PC-9 (cell line): ENCODE data around the gene KCNQ5. TPM values are rescaled to one million over a fixed set of nuclear protein-coding genes. Genes with fewer than 3 reads are reported as not detected.

Source experiments
- BruUV-seq: library from RNA; stranded (reverse); fragments of 400-500 nt; replicated peaks from 2 replicates; lab custom pipeline; 2021; lab: Mats Ljungman, UMichigan
- CTCF ChIA-PET: fragments of 300-600 bp; sonication (Branson Sonifier 250); formaldehyde crosslinking; loops from one replicate; lab custom pipeline; 2022; ENCODE audit warnings: antibody characterized with exemption; lab: Charles Lee
- POLR2A ChIA-PET: fragments of 300-600 bp; sonication (Branson Sonifier 250); formaldehyde crosslinking; loops from one replicate; lab custom pipeline; 2022; ENCODE audit warnings: antibody characterized with exemption; ENCODE audit not compliant: unreplicated experiment; lab: Charles Lee
- DNase-seq, 2 experiments: peaks; one replicate each; pipeline versions ENCODE4 v3.0.0 to v3.0.0-alpha.2; 2015 to 2022; ENCODE audit warnings: mixed read lengths in 1 of 2
- H2AFZ ChIP-seq: fragments of 200-600 bp; sonication (generic); 2 replicates; pipeline ENCODE4 v1.8.1; 2017; ENCODE audit warnings: antibody characterized with exemption
- H3F3A ChIP-seq: fragments of 200-600 bp; sonication (generic); 2 replicates; pipeline ENCODE4 v1.8.1; 2017; ENCODE audit warnings: antibody characterized with exemption, mild to moderate bottlenecking, low read depth; ENCODE audit not compliant: insufficient read depth
- H3K27ac ChIP-seq: fragments of 200-600 bp; sonication (generic); 2 replicates; pipeline ENCODE4 v1.6.1; 2016; ENCODE audit warnings: mixed run types
- H3K27me3 ChIP-seq: fragments of 200-600 bp; sonication (generic); 2 replicates; pipeline ENCODE4 v1.6.1; 2016; ENCODE audit warnings: low read depth, mixed run types; ENCODE audit not compliant: insufficient read depth
- H3K36me3 ChIP-seq: fragments of 200-600 bp; sonication (generic); 2 replicates; pipeline ENCODE4 v1.6.1; 2016; ENCODE audit warnings: low read depth, mixed run types
- H3K4me1 ChIP-seq: fragments of 200-600 bp; sonication (generic); replicated peaks from 2 replicates; pipeline ENCODE4 v1.6.1; 2016; ENCODE audit warnings: mixed run types; ENCODE audit not compliant: insufficient read depth
- H3K4me2 ChIP-seq: fragments of 200-600 bp; sonication (generic); 2 replicates; pipeline ENCODE4 v1.6.1; 2017; ENCODE audit warnings: mixed run types
- H3K4me3 ChIP-seq: fragments of 200-600 bp; sonication (generic); 2 replicates; pipeline ENCODE4 v1.6.1; 2016; ENCODE audit warnings: mixed run types
- H3K79me2 ChIP-seq: fragments of 200-600 bp; sonication (generic); 2 replicates; pipeline ENCODE4 v1.6.1; 2017; ENCODE audit warnings: low read depth, mixed run types
- H3K9me2 ChIP-seq: fragments of 200-600 bp; sonication (generic); 2 replicates; pipeline ENCODE4 v1.8.1; 2017; ENCODE audit warnings: mild to moderate bottlenecking; ENCODE audit not compliant: insufficient read depth
- H3K9me3 ChIP-seq: fragments of 200-600 bp; sonication (generic); 2 replicates; pipeline ENCODE4 v1.8.1; 2016; ENCODE audit warnings: low read depth; ENCODE audit not compliant: insufficient read depth
- H4K20me1 ChIP-seq: fragments of 200-600 bp; sonication (generic); 2 replicates; pipeline ENCODE4 v1.8.1; 2017; ENCODE audit not compliant: insufficient read depth
- CTCF ChIP-seq: fragments of 200-600 bp; sonication (generic); conservative IDR thresholded peaks from 2 replicates; pipeline ENCODE4 v1.6.1; 2017; ENCODE audit warnings: mixed run types, antibody characterized with exemption, mild to moderate bottlenecking, moderate library complexity
- EZH2 ChIP-seq: fragments of 200-600 bp; sonication (generic); IDR thresholded peaks from 2 replicates; pipeline ENCODE4 v1.8.0; 2017; ENCODE audit warnings: antibody characterized with exemption, low read depth
- intact Hi-C: fragments of 100-400 bp; cut with micrococcal nuclease; formaldehyde crosslinking; loops from one replicate; pipeline ENCODE4 v1.10.0; 2022; ENCODE audit not compliant: unreplicated experiment
- total RNA-seq: library from RNA; stranded (reverse); gene quantifications from 2 replicates; pipeline ENCODE4 v1.2.3, GENCODE V29; 2021

Gene KCNQ5
- total RNA-seq, 1 experiment from 2014 or later = 0.20 TPM

GRCh38 chr6:72955666-72956065, 333.8 kb downstream of the KCNQ5 start:
- Histone ChIP-seq H2AFZ (no peak overlapping the region), H3F3A (peaks cover 11% of the 10 kb centered on the region), H3K4me3 (no peak overlapping the region), H3K79me2 (no peaks in the 10 kb centered on the region), H3K9me3 (peaks cover 13% of the 10 kb centered on the region; the same call in 1 of the 2 replicates), H3K27ac (no peak overlapping the region), H4K20me1 (no peaks in the 10 kb centered on the region), H3K27me3 (no peaks in the 10 kb centered on the region), H3K4me1 (peaks cover 32% of the 10 kb centered on the region), H3K4me2 (no peak overlapping the region), H3K9me2 (no peaks in the 10 kb centered on the region), H3K36me3 (no peaks in the 10 kb centered on the region)
- TF ChIP-seq CTCF = no peak
- no peak for TF ChIP-seq EZH2
- DNase-seq = no peak
- ChIA-PET POLR2A (no interaction called here), CTCF (no interaction called here)
- no TSS peak for BruUV-seq
- intact Hi-C loops = no loop called here

DNA sequence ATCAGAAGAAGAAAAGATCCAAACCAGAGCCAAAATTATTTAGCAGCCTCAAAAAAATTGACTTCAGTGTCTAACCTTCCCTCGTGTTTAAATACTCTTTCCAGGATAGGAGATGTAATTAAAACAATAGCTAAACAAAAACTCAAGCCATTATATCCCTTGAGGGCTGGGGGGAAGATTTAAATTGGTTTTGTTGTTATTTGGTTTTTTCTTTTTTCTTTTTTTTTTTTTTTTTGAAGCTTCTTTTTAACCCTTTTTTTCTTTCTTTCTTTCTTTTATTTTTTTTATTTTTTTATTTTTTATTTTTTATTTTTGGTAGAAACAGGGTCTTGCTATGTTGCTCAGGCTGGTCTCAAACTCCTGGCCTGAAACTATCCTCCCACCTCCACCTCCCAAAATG, 334.4 kb downstream of the KCNQ5 start:
- H3K4me2 ChIP-seq = no peak overlapping the region
- H2AFZ ChIP-seq = no peak overlapping the region
- H3K4me1 ChIP-seq = peaks cover 26% of the 10 kb centered on the region
- no peak overlapping the region for H3K27ac ChIP-seq
- no peaks in the 10 kb centered on the region for H4K20me1 ChIP-seq
- TF ChIP-seq EZH2 = no peak
- TF ChIP-seq CTCF = no peak
- intact Hi-C loops = no loop called here
- H3K36me3 ChIP-seq = no peaks in the 10 kb centered on the region
- H3K9me3 ChIP-seq = peaks cover 13% of the 10 kb centered on the region; the same call in 1 of the 2 replicates
- POLR2A ChIA-PET = no interaction called here
- H3K79me2 ChIP-seq = no peaks in the 10 kb centered on the region
- no peak overlapping the region for H3K4me3 ChIP-seq
- no peaks in the 10 kb centered on the region for H3K27me3 ChIP-seq
- DNase-seq = no peak
- no TSS peak for BruUV-seq
- CTCF ChIA-PET = no interaction called here
- no peaks in the 10 kb centered on the region for H3K9me2 ChIP-seq
- peaks cover 5% of the 10 kb centered on the region; the same call in 1 of the 2 replicates for H3F3A ChIP-seq

DNA sequence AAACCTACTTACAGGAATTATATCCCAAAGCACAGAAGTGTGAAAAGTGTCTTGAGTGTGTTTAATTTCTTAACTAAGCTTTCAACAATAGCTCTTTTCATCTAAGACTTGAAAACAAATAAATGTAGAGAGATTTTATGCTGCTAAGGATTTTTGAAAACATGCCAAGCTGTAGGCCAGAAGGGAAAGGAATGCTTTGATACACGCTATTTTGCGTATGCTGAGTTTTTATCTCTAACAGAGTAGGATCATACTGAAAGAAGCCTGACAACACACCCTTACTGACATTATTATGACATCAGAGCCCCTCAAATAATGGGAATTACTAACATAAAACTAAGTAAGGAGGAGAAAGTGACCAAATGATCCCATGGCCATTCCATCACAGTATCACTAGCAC, 338.0 kb downstream of the KCNQ5 start:
- ChIA-PET POLR2A (no interaction called here), CTCF (no interaction called here)
- no peak overlapping the region for H3K27ac ChIP-seq
- no peaks in the 10 kb centered on the region for H3K36me3 ChIP-seq
- intact Hi-C loops = no loop called here
- no peaks in the 10 kb centered on the region for H3K27me3 ChIP-seq
- TF ChIP-seq CTCF = no peak
- no peak for TF ChIP-seq EZH2
- no peaks in the 10 kb centered on the region for H3K9me3 ChIP-seq
- no peaks in the 10 kb centered on the region for H4K20me1 ChIP-seq
- no peaks in the 10 kb centered on the region for H3K9me2 ChIP-seq
- no peak overlapping the region for H3K4me3 ChIP-seq
- peaks cover 8% of the 10 kb centered on the region; the same call in 1 of the 2 replicates for H3F3A ChIP-seq
- H3K4me2 ChIP-seq = no peak overlapping the region
- BruUV-seq = no TSS peak
- H2AFZ ChIP-seq = no peak overlapping the region
- no peak for DNase-seq
- H3K79me2 ChIP-seq = no peaks in the 10 kb centered on the region
- peaks cover 11% of the 10 kb centered on the region; the same call in 1 of the 2 replicates for H3K4me1 ChIP-seq
